Measurements from ENCODE around the gene LAPTM5.

Gene LAPTM5

GRCh38 chr1:30689901-30690645, 67.5 kb downstream of the LAPTM5 start:
- TF ChIP-seq CTCF (IDR thresholded peaks at IDR 0.05), result no peak

GRCh38 chr1:30688920-30689794, 68.4 kb downstream of the LAPTM5 start:
- no peak for TF ChIP-seq CTCF (IDR thresholded peaks at IDR 0.05)

- no peak for TF ChIP-seq CTCF (IDR thresholded peaks at IDR 0.05)
These were observed 69.7 kb downstream of the LAPTM5 start for GRCh38 chr1:30687886-30688285.

GRCh38 chr1:30686236-30686935, 71.2 kb downstream of the LAPTM5 start:
- no peak for TF ChIP-seq CTCF (IDR thresholded peaks at IDR 0.05)

- no peak for TF ChIP-seq CTCF (IDR thresholded peaks at IDR 0.05)
These were observed 71.8 kb downstream of the LAPTM5 start for GRCh38 chr1:30685796-30686165.

- TF ChIP-seq CTCF (IDR thresholded peaks at IDR 0.05), result no peak
These were observed 72.4 kb downstream of the LAPTM5 start for GRCh38 chr1:30684881-30685795.

- TF ChIP-seq CTCF (IDR thresholded peaks at IDR 0.05), result no peak
These were observed 73.3 kb downstream of the LAPTM5 start for GRCh38 chr1:30684259-30684658.

Measured in LNCAP (cell line).